BLaER1 treated with 17β-estradiol and CSF1 and Interleukin-3, amounts not matched to agents 10 nM and 100 nM (cell line): Measurements from ENCODE around the gene LCE2D.

ENCODE experiments used
- H3K27ac ChIP-seq, 11 experiments: shearing (Covaris generic); formaldehyde crosslinking; 2 replicates each; pipeline ENCODE4 v1.8.1; 2022
- H3K27me3 ChIP-seq, 11 experiments: shearing (Covaris generic); formaldehyde crosslinking; 2 replicates each; pipeline ENCODE4 v1.8.1; 2022
- H3K36me3 ChIP-seq, 11 experiments: shearing (Covaris generic); formaldehyde crosslinking; 2 replicates each; pipeline ENCODE4 v1.8.1; 2022
- H3K4me1 ChIP-seq, 10 experiments: shearing (Covaris generic); formaldehyde crosslinking; 2 replicates each; pipeline ENCODE4 v1.8.1; 2022
- H3K4me2 ChIP-seq, 11 experiments: shearing (Covaris generic); formaldehyde crosslinking; 2 replicates each; pipeline ENCODE4 v1.8.1; 2022
- H3K4me3 ChIP-seq, 10 experiments: shearing (Covaris generic); formaldehyde crosslinking; 2 replicates each; pipeline ENCODE4 v1.8.1; 2022
- H3K9ac ChIP-seq, 11 experiments: shearing (Covaris generic); formaldehyde crosslinking; 2 replicates each; pipeline ENCODE4 v1.8.1; 2022
- H3K9me3 ChIP-seq, 11 experiments: shearing (Covaris generic); formaldehyde crosslinking; replicated peaks in 1 of 11; 2 replicates each; pipeline ENCODE4 v1.8.1; 2022
- H4K20me1 ChIP-seq, 11 experiments: shearing (Covaris generic); formaldehyde crosslinking; 2 replicates each; pipeline ENCODE4 v1.8.1; 2022
- Cebpa-rat ChIP-seq, 11 experiments: shearing (Covaris generic); IDR thresholded peaks; 2 replicates each; pipeline ENCODE4 v1.8.1; 2022

Gene LCE2D

GRCh38 chr1:152663098-152663497 is at the start of gene LCE2D:
Gene LCE2D (plus strand): TSS chr1:152663380. CDS start chr1:152664106, 726 bp downstream.
- H3K36me3 ChIP-seq: no peaks in the 10 kb centered on the region
- no peak within 1 kb of the TSS for H3K4me3 ChIP-seq
- no peak within 1 kb of the TSS for H3K9ac ChIP-seq
- H3K4me2 ChIP-seq: no peak within 1 kb of the TSS
- TF ChIP-seq Cebpa-rat (IDR thresholded peaks at IDR 0.05): no peak
- no peaks in the 10 kb centered on the region for H3K4me1 ChIP-seq
- H3K9me3 ChIP-seq: peaks cover 0 to 4% (median 0%) of the 10 kb centered on the region in 11 experiments; a peak in 1 of 22 replicates
- no peaks in the 10 kb centered on the region for H3K27me3 ChIP-seq
- no peaks in the 10 kb centered on the region for H4K20me1 ChIP-seq
- H3K27ac ChIP-seq: no peak within 1 kb of the TSS

GRCh38 chr1:152613511-152613910 is 49.7 kb upstream of the LCE2D start, which contains the start of gene LCE3B:
Gene LCE3B (plus strand): TSS chr1:152613811. CDS start chr1:152613811, 0 bp downstream.
- no peak within 1 kb of the TSS for H3K4me2 ChIP-seq
- H4K20me1 ChIP-seq: no peaks in the 10 kb centered on the region
- H3K27me3 ChIP-seq: no peaks in the 10 kb centered on the region
- H3K27ac ChIP-seq: no peak within 1 kb of the TSS
- no peak within 1 kb of the TSS for H3K9ac ChIP-seq
- no peak for TF ChIP-seq Cebpa-rat (IDR thresholded peaks at IDR 0.05)
- H3K4me3 ChIP-seq: no peak within 1 kb of the TSS
- H3K36me3 ChIP-seq: no peaks in the 10 kb centered on the region
- H3K4me1 ChIP-seq: no peaks in the 10 kb centered on the region
- peaks cover 11 to 14% (median 12%) of the 10 kb centered on the region in 11 experiments for H3K9me3 ChIP-seq

- Histone ChIP-seq H3K4me3 (no peak overlapping the region; a peak in 1 of 20 replicates), H3K27me3 (no peaks in the 10 kb centered on the region), H3K27ac (peak overlapping the region in 7 of 11 experiments; percentile 10 to 51 (median 35); a peak in 9 of 22 replicates), H3K9me3 (peaks cover 30 to 42% (median 38%) of the 10 kb centered on the region in 11 experiments), H3K9ac (no peak overlapping the region), H3K36me3 (0 out of 22 replicates have a peak, but pooled peaks cover 0 to 8% (median 0%) of the 10 kb centered on the region in 11 experiments), H3K4me2 (peak overlapping the region in 9 of 11 experiments; percentile 35 to 67 (median 50); a peak in 17 of 22 replicates), H4K20me1 (no peaks in the 10 kb centered on the region), H3K4me1 (peaks cover 17 to 29% (median 24%) of the 10 kb centered on the region in 10 experiments)
- no peak for TF ChIP-seq Cebpa-rat (IDR thresholded peaks at IDR 0.05)
These were observed 41.2 kb upstream of the LCE2D start for GRCh38 chr1:152621993-152622392.

- TF ChIP-seq Cebpa-rat (IDR thresholded peaks at IDR 0.05): no peak
- peak within 1 kb of the TSS; percentile 35 to 72 (median 57) for H3K4me2 ChIP-seq
- peak within 1 kb of the TSS in 1 of 11 experiments; percentile 28; a peak in 1 of 22 replicates for H3K9ac ChIP-seq
- peaks cover 17 to 29% (median 24%) of the 10 kb centered on the region in 10 experiments for H3K4me1 ChIP-seq
- no peaks in the 10 kb centered on the region for H3K27me3 ChIP-seq
- 0 out of 22 replicates have a peak, but pooled peaks cover 0 to 8% (median 0%) of the 10 kb centered on the region in 11 experiments for H3K36me3 ChIP-seq
- peak within 1 kb of the TSS in 9 of 11 experiments; percentile 2 to 59 (median 35); a peak in 13 of 22 replicates for H3K27ac ChIP-seq
- H3K4me3 ChIP-seq: peak within 1 kb of the TSS in 1 of 10 experiments; percentile 24; a peak in 1 of 20 replicates
- no peaks in the 10 kb centered on the region for H4K20me1 ChIP-seq
- peaks cover 25 to 37% (median 32%) of the 10 kb centered on the region in 11 experiments for H3K9me3 ChIP-seq
These were observed 40.4 kb upstream of the LCE2D start, which contains the start of gene LCE3A for GRCh38 chr1:152622803-152623202. Gene LCE3A (minus strand): TSS chr1:152623103. CDS start chr1:152623103, 0 bp downstream.

GRCh38 chr1:152623203-152623844 is 39.9 kb upstream of the LCE2D start:
- peak overlapping the region in 1 of 11 experiments; percentile 28; a peak in 1 of 22 replicates for H3K9ac ChIP-seq
- H3K36me3 ChIP-seq: 0 out of 22 replicates have a peak, but pooled peaks cover 0 to 8% (median 0%) of the 10 kb centered on the region in 11 experiments
- TF ChIP-seq Cebpa-rat (IDR thresholded peaks at IDR 0.05): no peak
- 0 out of 20 replicates have a peak overlapping the region, but pooled peaks of 1 of the 10 experiments have one; percentile 24 for H3K4me3 ChIP-seq
- H3K4me1 ChIP-seq: peaks cover 17 to 29% (median 24%) of the 10 kb centered on the region in 10 experiments
- peaks cover 20 to 32% (median 27%) of the 10 kb centered on the region in 11 experiments for H3K9me3 ChIP-seq
- peak overlapping the region; percentile 35 to 72 (median 57) for H3K4me2 ChIP-seq
- H4K20me1 ChIP-seq: no peaks in the 10 kb centered on the region
- peak overlapping the region in 8 of 11 experiments; percentile 2 to 59 (median 31); a peak in 10 of 22 replicates for H3K27ac ChIP-seq
- H3K27me3 ChIP-seq: no peaks in the 10 kb centered on the region

GRCh38 chr1:152626744-152627143 is 36.4 kb upstream of the LCE2D start:
- no peaks in the 10 kb centered on the region for H3K36me3 ChIP-seq
- H3K27me3 ChIP-seq: no peaks in the 10 kb centered on the region
- H4K20me1 ChIP-seq: no peaks in the 10 kb centered on the region
- TF ChIP-seq Cebpa-rat (IDR thresholded peaks at IDR 0.05): no peak
- no peak overlapping the region for H3K4me2 ChIP-seq
- H3K9ac ChIP-seq: no peak overlapping the region
- no peak overlapping the region for H3K4me3 ChIP-seq
- no peak overlapping the region for H3K27ac ChIP-seq
- H3K9me3 ChIP-seq: peaks cover 0 to 12% (median 4%) of the 10 kb centered on the region in 11 experiments; a peak in 3 of 22 replicates
- H3K4me1 ChIP-seq: peaks cover 17 to 25% (median 23%) of the 10 kb centered on the region in 10 experiments

- Histone ChIP-seq H3K4me3 (no peak overlapping the region), H4K20me1 (no peaks in the 10 kb centered on the region), H3K27me3 (no peaks in the 10 kb centered on the region), H3K36me3 (no peaks in the 10 kb centered on the region), H3K4me2 (no peak overlapping the region), H3K9ac (no peak overlapping the region), H3K4me1 (no peaks in the 10 kb centered on the region), H3K27ac (no peak overlapping the region), H3K9me3 (peaks cover 0 to 12% (median 5%) of the 10 kb centered on the region in 11 experiments; a peak in 5 of 22 replicates)
- TF ChIP-seq Cebpa-rat (IDR thresholded peaks at IDR 0.05): no peak
These were observed 32.6 kb upstream of the LCE2D start for GRCh38 chr1:152630596-152630995.

- no peaks in the 10 kb centered on the region; a peak in 1 of 20 replicates for H3K4me1 ChIP-seq
- no peak overlapping the region for H3K4me3 ChIP-seq
- no peak overlapping the region for H3K9ac ChIP-seq
- TF ChIP-seq Cebpa-rat (IDR thresholded peaks at IDR 0.05): no peak
- H3K9me3 ChIP-seq: peaks cover 0 to 9% (median 0%) of the 10 kb centered on the region in 11 experiments; a peak in 5 of 22 replicates
- no peaks in the 10 kb centered on the region for H3K27me3 ChIP-seq
- no peak overlapping the region for H3K27ac ChIP-seq
- no peaks in the 10 kb centered on the region for H3K36me3 ChIP-seq
- H3K4me2 ChIP-seq: no peak overlapping the region
- no peaks in the 10 kb centered on the region for H4K20me1 ChIP-seq
These were observed 22.8 kb upstream of the LCE2D start for GRCh38 chr1:152640351-152640750.

GRCh38 chr1:152643945-152644344 is 19.2 kb upstream of the LCE2D start:
- H3K9me3 ChIP-seq: peaks cover 0 to 4% (median 0%) of the 10 kb centered on the region in 11 experiments; a peak in 4 of 22 replicates
- no peak overlapping the region for H3K4me2 ChIP-seq
- H4K20me1 ChIP-seq: no peaks in the 10 kb centered on the region
- no peak overlapping the region for H3K27ac ChIP-seq
- no peak for TF ChIP-seq Cebpa-rat (IDR thresholded peaks at IDR 0.05)
- H3K36me3 ChIP-seq: no peaks in the 10 kb centered on the region
- H3K4me1 ChIP-seq: no peaks in the 10 kb centered on the region; a peak in 1 of 20 replicates
- no peak overlapping the region for H3K4me3 ChIP-seq
- no peak overlapping the region for H3K9ac ChIP-seq
- no peaks in the 10 kb centered on the region for H3K27me3 ChIP-seq
